HG03139 (cell line): ENCODE measurements around the gene EYS.

ENCODE experiments used
- ATAC-seq: cut with Tn5 transposase; IDR thresholded peaks from one replicate; pipeline ENCODE4 v1.9.1; 2021; ENCODE audit not compliant: unreplicated experiment

Gene EYS

GRCh38 chr6:64213697-64214096 lies 1493.3 kb downstream of the EYS start:
- ATAC-seq, result no peak

DNA sequence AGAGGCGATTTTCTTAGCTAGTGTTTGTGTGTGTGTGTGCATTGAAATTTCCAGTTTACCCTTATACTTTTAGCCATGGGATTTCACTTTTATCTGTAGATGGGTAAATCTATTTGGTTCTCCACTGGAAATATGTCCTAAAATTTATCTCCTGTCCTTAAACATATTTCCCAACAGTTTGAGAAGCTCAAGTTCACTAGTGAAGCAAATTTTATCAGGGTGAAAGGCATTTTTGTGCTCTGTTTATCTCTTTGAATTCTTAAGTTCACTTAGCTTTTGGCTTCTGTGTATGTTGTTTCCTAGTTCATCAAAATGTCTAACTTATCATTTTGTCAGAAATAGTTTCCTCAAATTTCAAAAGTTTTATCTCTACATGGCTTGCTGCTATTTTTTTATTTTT lies 1509.8 kb downstream of the EYS start:
- ATAC-seq, result no peak

GRCh38 chr6:64186592-64186991 lies 1520.4 kb downstream of the EYS start:
- no peak for ATAC-seq

- no peak for ATAC-seq
These were observed 1521.4 kb downstream of the EYS start for GRCh38 chr6:64185621-64186020.

DNA sequence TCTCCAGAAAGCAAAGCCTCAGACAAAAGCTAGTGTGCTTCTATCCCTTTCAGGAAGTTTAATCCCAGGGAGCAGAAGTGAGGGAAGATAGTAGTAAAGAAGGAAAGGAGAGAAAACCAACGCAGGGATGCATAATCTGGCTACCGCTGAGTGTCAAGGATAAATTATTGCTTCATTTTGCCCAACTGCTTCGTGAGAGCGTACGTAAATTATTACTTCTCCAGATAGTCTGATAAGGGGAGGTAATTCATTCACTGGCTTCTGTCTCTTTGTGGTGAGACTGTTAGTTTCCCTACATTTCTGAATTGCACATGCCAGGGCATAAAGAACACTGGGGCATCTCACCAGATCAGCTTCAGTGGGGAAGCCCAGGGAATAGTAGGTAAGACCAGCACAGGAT lies 1531.7 kb downstream of the EYS start:
- ATAC-seq, result no peak

- no peak for ATAC-seq
These were observed 1536.7 kb downstream of the EYS start for GRCh38 chr6:64170316-64170715.

GRCh38 chr6:64160486-64160885 lies 1546.5 kb downstream of the EYS start:
- no peak for ATAC-seq

DNA sequence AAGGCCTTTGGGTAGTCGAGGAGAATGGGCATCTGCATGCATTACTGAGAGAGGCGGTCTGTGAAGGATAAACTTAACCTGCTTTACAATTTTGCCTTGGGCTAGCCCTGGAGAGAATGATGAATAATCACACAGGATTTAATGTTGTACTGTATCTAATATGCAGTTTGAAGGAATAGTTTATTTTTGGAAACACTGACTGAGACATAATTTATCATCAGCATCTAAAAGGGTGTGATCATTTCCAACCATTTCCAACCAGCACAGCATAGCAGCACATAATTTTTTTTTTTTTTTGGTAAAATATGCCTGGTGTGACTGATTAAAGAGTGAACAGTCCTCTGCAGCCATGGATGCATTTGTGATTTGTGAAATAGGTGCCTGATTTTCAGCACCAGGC lies 1552.0 kb downstream of the EYS start:
- no peak for ATAC-seq

DNA sequence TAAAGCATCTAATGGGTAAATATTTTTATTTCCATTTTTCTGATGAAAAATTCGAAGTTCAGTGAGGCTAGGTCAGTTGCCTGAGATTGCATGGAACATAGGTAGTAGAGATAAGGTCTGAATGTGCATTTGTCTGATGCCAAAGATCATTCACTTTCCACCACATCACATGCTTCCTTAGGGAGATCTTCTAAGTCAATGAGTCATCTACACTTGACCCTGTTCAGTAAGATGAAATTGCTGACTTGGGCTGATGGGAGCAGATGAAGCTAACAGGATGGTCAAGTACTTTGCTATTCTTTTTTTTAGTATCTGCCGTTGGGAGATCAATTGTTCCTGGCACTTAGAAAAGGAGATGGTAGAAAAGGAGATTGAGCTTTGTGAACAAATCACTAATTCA lies 1560.2 kb downstream of the EYS start:
- no peak for ATAC-seq

- no peak for ATAC-seq
These were observed 1560.9 kb downstream of the EYS start for GRCh38 chr6:64146094-64146493.

DNA sequence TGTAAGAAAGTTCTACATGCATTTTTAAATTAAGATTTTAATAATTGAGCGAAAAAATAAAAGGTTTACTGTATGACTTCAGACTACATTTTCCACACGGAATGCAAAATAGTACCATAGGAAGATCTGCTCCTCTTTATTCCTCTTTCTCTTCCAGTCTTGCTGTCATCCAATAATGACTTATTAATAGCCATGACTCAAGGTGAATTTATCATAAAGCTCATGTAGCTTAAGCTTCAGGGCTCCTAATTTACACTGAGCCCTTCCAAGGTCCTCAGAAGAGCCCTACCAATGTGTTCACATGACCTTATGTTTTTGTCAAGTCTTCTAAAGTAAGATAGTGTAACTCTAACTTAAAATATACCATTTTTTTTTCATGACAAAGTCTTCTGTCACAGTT lies 1561.4 kb downstream of the EYS start:
- ATAC-seq, result no peak

GRCh38 chr6:64143101-64143500 lies 1563.9 kb downstream of the EYS start:
- no peak for ATAC-seq

DNA sequence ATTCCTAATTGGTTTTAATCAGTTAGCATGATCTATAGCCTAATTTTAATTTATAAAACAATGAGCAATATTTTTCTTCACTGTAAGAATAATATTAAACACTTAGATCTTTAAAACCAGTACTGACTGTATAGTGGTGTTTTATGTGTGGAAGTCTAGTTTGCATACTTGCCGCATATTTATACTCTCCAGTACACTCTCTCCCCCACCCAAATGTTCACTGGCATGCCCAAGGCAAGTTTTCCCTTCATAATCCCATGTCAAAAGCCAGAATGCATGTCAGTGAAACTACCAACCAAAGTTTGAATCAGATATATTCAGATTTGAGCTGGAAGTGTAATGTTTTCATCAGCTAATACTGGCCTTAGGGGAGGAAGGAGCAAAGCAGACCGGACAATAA lies 1565.3 kb downstream of the EYS start:
- no peak for ATAC-seq

DNA sequence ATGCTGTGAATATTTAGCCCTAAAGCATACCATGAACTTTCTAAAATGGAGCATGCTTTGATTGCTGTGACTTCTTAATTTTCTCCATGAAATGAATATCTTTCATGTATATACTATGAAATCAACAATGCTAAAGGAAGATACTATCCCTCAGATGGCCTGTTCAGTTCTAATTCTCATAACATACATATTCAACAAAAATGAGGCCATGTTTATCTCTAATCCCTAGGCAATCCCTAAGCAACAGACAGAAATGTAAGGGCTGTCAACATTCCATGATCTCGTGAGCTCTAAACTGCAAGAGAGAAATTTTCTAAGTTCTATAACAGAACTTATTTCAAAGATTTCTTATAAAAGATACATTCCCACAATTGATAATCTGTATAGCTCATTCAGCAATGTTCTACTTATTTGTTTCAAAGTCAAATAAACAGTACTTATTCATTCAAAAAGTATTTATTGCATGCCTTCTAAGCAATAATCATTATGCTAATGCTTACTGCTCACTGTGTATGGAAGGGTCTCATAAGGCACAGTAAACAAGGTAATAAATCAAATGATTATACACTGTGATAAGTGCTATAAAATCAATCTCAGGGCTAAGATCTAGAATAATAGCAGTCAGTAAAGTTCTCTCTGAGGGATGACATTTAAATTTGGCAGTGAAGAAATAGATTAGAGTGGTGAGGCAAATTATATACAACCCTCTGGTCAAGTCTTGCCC lies 1578.6 kb downstream of the EYS start:
- no peak for ATAC-seq

DNA sequence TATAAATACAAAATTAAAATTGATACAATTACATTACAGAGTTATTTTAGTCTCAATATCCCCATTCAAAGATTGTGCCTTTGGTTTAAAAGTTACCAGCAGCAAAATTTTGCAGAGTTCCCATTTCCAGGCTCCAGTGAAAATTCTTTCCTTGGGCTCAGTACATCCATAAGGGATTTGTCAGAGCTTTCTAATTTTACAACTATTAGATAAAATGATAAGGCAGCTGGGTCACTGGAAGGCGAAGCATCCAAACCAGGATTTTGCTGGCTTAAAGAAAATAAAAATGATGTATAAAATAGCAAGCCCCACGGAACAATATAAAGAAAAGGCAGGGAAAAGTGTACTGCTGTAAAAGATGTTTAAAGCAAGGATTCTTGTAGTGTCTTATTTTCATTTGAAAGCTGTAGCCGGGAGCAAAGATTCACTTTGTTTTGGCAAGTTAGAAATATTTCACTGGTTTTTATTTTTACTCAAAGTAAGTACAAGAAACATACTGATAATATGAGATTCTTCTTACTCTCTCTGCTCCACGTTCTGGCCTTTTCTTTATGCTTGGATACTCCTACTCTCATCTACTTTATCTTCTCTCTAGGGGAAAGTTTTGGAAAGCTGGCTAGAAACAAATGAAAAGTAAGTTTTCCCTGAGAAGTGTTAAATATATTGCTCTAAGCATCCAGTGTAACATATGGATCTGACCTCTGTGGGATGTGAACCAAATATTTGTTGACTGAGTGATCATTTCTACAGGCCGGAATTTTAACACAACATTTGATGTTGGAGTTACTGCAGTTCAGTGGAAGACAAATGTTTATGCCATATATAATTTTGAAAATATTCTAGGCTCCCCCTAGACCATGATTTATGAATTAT lies 1583.0 kb downstream of the EYS start:
- ATAC-seq, result no peak

GRCh38 chr6:64122712-64123375 lies 1584.2 kb downstream of the EYS start:
- ATAC-seq, result no peak

GRCh38 chr6:64121011-64121565 lies 1585.9 kb downstream of the EYS start:
- no peak for ATAC-seq

GRCh38 chr6:64113704-64114103 lies 1593.3 kb downstream of the EYS start:
- ATAC-seq, result no peak

DNA sequence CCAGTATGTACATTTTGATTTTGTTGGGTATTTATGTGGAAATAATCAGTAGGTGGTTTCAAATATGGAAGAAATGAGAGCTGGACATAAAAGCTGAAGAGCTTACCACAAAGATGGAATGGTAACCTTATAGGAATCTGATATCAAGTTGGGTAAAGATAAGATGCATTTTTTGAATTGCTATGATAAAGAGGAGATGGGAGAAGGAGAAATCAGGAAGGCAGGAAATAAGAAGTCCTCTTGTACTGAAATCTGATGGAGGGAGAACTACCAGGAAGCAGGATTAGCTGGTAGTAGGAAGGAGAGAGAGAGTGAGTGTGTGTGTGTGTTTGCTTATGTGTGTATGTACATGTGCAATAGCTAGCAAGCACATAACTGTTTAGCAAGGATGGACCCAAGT lies 1603.0 kb downstream of the EYS start:
- ATAC-seq, result no peak

DNA sequence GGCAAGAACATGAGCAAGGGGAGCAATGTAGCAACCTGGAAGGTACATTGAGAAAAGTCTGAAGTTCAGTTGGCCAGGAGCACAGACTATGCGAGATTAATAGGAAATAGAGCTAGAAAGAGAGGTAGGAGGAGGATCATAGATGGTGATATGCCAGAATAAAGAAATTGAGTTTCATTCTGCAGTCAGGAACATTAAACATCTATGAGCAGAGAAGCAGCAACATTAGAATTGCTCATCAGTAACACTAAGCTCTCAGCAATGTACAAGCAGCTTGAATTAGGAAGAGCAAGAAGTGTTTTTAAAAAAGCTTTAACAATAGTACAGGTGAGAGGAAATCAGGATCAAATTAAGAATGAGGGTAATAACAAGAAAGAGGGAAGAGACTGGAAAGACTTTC lies 1603.5 kb downstream of the EYS start:
- no peak for ATAC-seq

DNA sequence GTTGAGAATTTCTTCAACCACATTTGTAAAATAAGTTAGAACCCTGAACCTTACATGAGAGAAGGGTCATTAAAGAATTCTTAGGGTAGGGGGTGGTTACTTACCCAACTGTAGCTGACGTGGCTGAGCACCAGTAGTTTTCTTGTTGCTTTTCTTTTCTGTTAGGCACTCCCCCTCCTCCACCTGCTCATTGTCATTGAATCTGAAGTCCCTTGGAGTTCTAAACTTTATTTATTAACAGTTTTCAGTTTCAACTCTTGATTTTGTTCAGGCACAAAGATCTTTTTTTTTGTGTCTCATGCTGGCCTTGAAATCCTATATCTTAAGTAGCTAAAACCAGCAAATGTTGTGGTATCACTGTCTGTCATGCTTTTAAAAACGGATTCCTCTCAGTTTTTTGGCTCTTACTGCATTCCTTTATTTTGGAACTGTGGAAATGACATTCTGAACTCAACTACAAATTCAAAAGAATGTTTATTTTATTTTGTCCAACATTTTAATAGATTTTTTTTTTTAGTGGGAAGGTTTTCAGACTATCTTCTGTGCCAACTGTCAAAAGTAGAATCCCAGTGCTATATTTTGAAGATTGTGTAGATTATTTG lies 1606.2 kb downstream of the EYS start:
- no peak for ATAC-seq
